ENCODE results near the gene TBL1X.

DNA sequence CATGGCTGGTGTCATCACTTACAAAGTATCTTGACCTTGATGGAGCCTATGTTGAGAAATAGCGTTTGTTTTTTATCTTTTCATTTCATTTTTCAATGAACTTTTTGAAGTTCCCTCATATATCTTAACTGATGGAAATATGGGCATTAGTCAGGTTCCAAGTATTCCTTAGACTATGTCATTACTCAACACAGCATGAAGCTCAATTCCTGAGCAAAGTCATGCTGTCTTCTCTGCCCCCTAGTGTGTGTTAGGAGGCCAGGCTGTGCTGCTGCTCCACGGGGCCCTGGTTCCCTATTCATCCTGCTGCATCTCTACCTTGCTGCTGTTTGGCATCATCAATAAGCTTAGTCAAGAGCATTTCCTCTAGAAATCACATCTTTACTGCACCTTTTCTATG, 259.9 kb downstream of the TBL1X start:
- TF ChIP-seq, protein P1, sequence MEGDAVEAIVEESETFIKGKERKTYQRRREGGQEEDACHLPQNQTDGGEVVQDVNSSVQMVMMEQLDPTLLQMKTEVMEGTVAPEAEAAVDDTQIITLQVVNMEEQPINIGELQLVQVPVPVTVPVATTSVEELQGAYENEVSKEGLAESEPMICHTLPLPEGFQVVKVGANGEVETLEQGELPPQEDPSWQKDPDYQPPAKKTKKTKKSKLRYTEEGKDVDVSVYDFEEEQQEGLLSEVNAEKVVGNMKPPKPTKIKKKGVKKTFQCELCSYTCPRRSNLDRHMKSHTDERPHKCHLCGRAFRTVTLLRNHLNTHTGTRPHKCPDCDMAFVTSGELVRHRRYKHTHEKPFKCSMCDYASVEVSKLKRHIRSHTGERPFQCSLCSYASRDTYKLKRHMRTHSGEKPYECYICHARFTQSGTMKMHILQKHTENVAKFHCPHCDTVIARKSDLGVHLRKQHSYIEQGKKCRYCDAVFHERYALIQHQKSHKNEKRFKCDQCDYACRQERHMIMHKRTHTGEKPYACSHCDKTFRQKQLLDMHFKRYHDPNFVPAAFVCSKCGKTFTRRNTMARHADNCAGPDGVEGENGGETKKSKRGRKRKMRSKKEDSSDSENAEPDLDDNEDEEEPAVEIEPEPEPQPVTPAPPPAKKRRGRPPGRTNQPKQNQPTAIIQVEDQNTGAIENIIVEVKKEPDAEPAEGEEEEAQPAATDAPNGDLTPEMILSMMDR (IDR thresholded peaks at IDR 0.05; ENCODE audit: insufficient read depth, low read depth, low read length) = no peak
- TF ChIP-seq EZH2 (IDR thresholded peaks at IDR 0.05; ENCODE audit: insufficient read depth, low read length) = no peak

All from astrocyte (in vitro differentiated cells and primary cell).